GM18519 (cell line): ENCODE data around the gene SLAMF6.

Experiments used
- ATAC-seq: cut with Tn5 transposase; IDR thresholded peaks from one replicate; pipeline ENCODE4 v1.9.1; 2021; ENCODE audit warnings: mild to moderate bottlenecking, moderate library complexity; ENCODE audit not compliant: unreplicated experiment, low FRiP score

The SLAMF6 gene

DNA sequence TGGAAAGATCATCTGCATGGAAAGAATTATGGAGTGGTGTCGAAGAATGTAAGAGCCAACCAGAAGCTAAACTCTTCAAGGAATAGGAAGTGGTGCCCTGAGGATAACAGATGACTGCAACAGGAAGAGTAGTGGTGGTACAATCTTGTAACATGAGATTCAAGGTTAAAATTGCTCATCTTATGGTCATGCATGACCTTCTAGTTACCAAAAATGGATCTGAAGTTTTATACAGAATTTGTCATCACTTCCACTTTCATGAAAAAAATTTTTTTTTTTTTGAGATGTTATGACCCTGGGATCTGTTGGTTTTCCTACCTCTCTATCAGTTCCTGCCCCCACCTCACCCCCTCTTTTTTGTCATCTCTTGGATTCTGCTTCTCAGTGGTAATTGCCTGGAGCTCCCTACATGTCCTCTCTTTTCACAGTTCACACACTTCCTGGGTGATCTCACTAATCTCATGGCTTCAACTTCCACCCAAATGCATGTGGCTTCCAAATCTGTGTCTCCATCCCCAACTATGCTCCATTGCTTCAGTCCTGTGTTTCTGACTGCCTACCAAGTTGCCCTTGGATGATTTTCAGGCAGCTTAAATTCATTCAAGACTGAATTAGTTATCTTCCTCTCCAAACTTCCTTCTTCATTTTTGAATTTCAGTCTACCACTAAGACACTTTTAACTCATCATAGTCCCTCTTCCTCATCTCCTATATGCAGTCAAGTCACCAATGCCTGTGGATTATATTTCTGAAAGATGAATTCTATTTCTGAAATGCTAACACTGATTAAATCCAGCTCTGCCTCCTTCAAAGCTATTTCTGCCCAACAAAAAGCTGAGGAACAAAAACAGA, 48.4 kb downstream of the SLAMF6 start:
- ATAC-seq: no peak

GRCh38 chr1:160472112-160472511, 50.9 kb downstream of the SLAMF6 start:
- no peak for ATAC-seq

GRCh38 chr1:160471253-160471652, 51.8 kb downstream of the SLAMF6 start:
- ATAC-seq: no peak

GRCh38 chr1:160467576-160467975, 55.5 kb downstream of the SLAMF6 start:
- ATAC-seq: no peak

DNA sequence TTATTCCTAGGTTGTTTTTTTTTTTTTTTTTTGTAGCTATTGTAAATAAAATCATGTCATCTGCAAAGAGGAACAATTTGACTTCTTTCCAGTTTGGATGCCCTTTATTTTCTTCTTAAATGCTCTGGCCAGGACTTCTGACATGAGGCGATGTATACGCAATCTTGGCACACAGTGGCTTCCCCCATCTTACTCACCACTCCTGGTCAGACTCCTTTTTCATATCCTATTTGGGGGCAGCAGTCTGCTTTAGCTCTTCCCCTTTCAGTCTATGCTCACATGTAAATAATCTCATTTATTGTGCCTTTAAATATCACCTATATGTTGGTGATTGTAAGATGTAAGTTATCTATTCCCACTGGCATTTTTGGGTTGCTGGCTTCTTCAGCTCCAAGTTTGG, 56.1 kb downstream of the SLAMF6 start:
- ATAC-seq: no peak

DNA sequence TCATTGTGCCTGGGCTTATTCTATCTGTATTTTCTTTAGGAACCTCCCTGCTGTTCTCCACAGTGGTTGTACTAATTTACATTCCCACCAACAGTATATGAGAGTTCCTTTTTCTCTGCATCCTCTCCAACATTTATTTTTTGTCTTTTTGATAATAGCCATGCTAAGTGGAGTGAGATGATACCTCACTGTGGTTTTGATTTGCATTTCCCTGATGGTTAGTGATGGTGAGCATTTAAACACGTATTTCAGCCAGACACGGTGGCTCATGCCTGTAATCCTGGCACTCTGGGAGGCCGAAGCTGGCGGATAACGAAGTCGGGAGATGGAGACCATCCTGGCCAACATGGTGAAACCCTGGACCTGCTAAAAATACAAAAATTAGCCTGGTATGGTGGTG, 57.9 kb downstream of the SLAMF6 start:
- ATAC-seq: no peak

- no peak for ATAC-seq
Measured at GRCh38 chr1:160460683-160461287, 62.3 kb downstream of the SLAMF6 start.

- ATAC-seq: no peak
Measured at GRCh38 chr1:160460214-160460642, 62.8 kb downstream of the SLAMF6 start.

GRCh38 chr1:160459687-160460086, 63.4 kb downstream of the SLAMF6 start:
- no peak for ATAC-seq

DNA sequence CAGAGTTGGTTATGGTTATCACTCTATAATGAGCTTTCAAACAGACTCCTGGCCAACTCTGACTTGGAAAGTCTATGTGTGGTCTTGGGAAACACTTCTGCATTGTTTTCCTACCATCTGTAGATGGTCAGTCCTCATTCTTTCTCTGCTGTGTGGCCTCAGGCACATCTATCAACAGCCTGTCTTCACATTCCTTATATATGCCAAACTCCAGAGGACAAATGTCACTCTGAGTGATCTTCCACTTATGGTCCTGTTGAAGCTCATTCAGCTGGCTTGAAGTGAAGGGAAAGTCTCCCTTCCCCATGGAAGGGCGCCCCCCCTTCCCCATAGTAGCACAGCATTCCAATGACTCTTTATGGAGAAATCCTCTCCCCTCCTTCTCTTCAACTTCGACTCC, 64.0 kb downstream of the SLAMF6 start:
- no peak for ATAC-seq

GRCh38 chr1:160455153-160455517, 67.9 kb downstream of the SLAMF6 start:
- ATAC-seq: no peak

DNA sequence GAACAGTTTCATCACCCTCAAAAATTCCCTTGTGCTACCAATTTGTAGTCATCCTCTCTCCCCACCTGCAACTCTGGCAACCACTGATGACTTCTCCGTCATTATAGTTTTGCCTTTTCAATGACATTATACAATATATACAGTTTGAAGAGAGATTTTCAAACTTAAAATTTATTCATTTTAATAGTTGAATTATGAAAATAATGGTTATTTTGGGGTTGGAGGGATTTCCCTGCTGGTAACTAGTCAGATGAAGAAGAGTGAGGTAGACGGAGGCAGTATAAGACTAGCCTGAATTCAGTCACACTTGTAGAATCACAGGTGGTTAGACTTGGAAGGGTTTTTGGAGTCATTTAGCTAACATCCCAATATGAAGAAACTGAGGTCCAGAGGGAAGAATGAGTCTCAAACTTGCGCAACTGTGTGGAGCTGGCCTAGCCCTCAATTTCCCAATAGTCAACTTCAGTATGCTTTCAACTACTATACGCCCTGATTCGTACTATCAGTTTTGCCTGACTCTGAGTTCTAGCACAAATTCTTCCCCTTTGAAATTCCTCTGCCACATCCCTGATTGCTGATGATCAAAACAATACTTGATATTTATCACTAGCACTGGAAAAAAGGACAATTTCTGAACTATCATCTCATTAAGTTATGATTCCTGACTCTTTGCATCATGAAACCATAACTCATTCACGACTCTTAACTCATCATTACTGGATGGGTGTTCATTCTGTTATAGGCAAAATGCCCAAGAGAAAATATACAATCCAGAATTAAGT, 68.5 kb downstream of the SLAMF6 start:
- ATAC-seq: no peak

- ATAC-seq: peak; percentile 42
Measured at GRCh38 chr1:160453443-160453842, 69.6 kb downstream of the SLAMF6 start.

DNA sequence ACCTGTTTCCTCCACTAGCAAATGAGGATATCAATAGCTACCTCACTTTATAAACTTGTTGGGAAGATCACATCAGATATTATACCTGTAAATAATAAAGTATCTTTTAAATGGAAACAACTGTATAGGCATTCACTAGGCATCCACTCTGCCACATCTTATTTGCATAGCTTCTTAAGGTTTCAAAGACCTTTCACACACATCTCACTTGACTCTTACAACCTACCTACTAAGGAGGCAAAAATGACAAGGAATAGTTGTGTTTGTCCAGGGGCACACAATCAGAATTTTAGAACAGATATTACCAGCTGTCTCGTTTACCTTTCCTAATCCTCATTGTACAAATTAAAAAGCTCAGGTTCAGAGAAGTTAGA, 71.2 kb downstream of the SLAMF6 start:
- ATAC-seq: peak; percentile 25

- ATAC-seq: peak; percentile 34
Measured at GRCh38 chr1:160451119-160451858, 71.8 kb downstream of the SLAMF6 start.

GRCh38 chr1:160449494-160449893, 73.6 kb downstream of the SLAMF6 start:
- no peak for ATAC-seq

- ATAC-seq: no peak
Measured at GRCh38 chr1:160446945-160447600, 76.0 kb downstream of the SLAMF6 start.

GRCh38 chr1:160439718-160440117, 83.3 kb downstream of the SLAMF6 start:
- ATAC-seq: no peak

GRCh38 chr1:160438935-160439334, 84.1 kb downstream of the SLAMF6 start:
- no peak for ATAC-seq

- no peak for ATAC-seq
Measured at GRCh38 chr1:160438317-160438918, 84.6 kb downstream of the SLAMF6 start.
